Measurements from ENCODE around the gene SIGLEC14. TPM values are rescaled to one million over a fixed set of nuclear protein-coding genes. Genes with fewer than 3 reads are reported as not detected.

The SIGLEC14 gene
- total RNA-seq, 1 experiment from 2014 or later, result not detected

DNA sequence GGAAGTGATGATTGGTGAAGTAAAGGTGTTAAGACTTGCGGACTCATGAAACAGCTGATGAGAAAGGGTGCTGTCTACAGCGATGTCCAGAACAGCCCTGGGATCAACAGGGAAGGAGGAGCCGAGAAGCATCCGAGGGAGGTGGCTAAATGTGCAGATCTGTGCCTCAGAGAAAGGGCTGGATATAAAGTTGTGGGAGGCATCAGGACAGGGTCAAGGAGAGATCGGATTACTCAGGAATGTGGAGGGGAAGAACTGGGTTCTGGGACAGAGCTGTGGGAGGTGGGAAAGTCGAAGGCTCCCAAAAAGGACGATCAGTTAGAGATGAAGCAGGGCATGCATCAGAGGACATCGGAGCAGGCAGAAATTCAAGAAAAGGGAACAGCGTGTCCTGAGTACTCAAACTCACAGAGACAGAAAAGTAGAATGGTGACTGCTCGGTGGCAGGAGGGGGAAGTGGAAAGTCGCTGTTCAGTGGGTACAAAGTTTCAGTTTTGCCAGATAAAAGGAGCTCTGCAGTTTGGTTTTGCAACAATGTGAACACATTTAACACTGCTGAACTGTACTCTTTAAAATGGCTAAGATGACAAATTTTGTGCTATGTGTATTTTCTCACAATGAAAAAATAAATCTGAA, 1.9 kb downstream of the SIGLEC14 start:
- CTCF ChIA-PET, result no interaction called here
- H2AFZ ChIP-seq, result no peak overlapping the region
- no peak overlapping the region for H3K4me2 ChIP-seq
- H3K9me2 ChIP-seq (ENCODE audit: insufficient read depth), result no peaks in the 10 kb centered on the region
- DNase-seq, result no peak
- H4K20me1 ChIP-seq (ENCODE audit: insufficient read depth), result no peaks in the 10 kb centered on the region
- no peaks in the 10 kb centered on the region for H3F3A ChIP-seq (ENCODE audit: insufficient read depth, low read depth)
- peaks cover 28% of the 10 kb centered on the region for H3K27me3 ChIP-seq (ENCODE audit: insufficient read depth, low read depth)
- POLR2A ChIA-PET (ENCODE audit: unreplicated experiment), result no interaction called here
- no peak for TF ChIP-seq EZH2 (IDR thresholded peaks at IDR 0.05; ENCODE audit: low read depth)
- TF ChIP-seq, protein P1, sequence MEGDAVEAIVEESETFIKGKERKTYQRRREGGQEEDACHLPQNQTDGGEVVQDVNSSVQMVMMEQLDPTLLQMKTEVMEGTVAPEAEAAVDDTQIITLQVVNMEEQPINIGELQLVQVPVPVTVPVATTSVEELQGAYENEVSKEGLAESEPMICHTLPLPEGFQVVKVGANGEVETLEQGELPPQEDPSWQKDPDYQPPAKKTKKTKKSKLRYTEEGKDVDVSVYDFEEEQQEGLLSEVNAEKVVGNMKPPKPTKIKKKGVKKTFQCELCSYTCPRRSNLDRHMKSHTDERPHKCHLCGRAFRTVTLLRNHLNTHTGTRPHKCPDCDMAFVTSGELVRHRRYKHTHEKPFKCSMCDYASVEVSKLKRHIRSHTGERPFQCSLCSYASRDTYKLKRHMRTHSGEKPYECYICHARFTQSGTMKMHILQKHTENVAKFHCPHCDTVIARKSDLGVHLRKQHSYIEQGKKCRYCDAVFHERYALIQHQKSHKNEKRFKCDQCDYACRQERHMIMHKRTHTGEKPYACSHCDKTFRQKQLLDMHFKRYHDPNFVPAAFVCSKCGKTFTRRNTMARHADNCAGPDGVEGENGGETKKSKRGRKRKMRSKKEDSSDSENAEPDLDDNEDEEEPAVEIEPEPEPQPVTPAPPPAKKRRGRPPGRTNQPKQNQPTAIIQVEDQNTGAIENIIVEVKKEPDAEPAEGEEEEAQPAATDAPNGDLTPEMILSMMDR (conservative IDR thresholded peaks at IDR 0.05), result no peak
- no peaks in the 10 kb centered on the region for H3K4me1 ChIP-seq (replicated peaks; ENCODE audit: insufficient read depth)
- H3K4me3 ChIP-seq, result no peak overlapping the region
- H3K27ac ChIP-seq, result no peak overlapping the region
- BruUV-seq (replicated peaks), result no TSS peak
- no peaks in the 10 kb centered on the region for H3K36me3 ChIP-seq (ENCODE audit: low read depth)
- intact Hi-C loops (cut with micrococcal nuclease; ENCODE audit: unreplicated experiment), result no loop called here
- no peaks in the 10 kb centered on the region for H3K79me2 ChIP-seq (ENCODE audit: low read depth)
- no peaks in the 10 kb centered on the region for H3K9me3 ChIP-seq (ENCODE audit: insufficient read depth, low read depth)

DNA sequence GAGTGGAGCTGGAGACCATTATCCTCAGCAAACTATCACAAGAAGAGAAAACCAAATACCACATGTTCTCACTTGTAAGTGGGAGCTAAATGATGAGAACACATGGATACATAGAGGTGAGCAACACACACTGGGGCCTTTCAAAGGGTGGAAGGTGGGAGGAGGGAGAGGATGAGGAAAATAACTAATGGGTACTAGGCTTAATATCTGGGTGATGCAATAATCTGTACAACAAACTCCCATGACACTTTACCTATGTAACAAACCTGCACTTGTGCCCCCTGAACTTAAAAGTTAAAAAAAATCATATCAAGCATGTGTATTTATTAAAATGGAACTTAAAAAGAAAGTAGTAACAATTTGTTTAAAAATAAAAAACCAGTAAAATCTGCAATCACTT, 5.0 kb downstream of the SIGLEC14 start:
- Histone ChIP-seq H3K36me3 (ENCODE audit: low read depth) (no peaks in the 10 kb centered on the region), H3K4me1 (replicated peaks; ENCODE audit: insufficient read depth) (no peaks in the 10 kb centered on the region), H3K27ac (no peak overlapping the region), H4K20me1 (ENCODE audit: insufficient read depth) (no peaks in the 10 kb centered on the region), H3K4me2 (no peak overlapping the region), H3F3A (ENCODE audit: insufficient read depth, low read depth) (no peaks in the 10 kb centered on the region), H3K9me2 (ENCODE audit: insufficient read depth) (no peaks in the 10 kb centered on the region), H3K9me3 (ENCODE audit: insufficient read depth, low read depth) (no peaks in the 10 kb centered on the region), H3K27me3 (ENCODE audit: insufficient read depth, low read depth) (no peaks in the 10 kb centered on the region), H3K79me2 (ENCODE audit: low read depth) (no peaks in the 10 kb centered on the region), H2AFZ (no peak overlapping the region), H3K4me3 (no peak overlapping the region)
- intact Hi-C loops (cut with micrococcal nuclease; ENCODE audit: unreplicated experiment), result no loop called here
- no peak for DNase-seq
- BruUV-seq (replicated peaks), result no TSS peak
- ChIA-PET CTCF (no interaction called here), POLR2A (ENCODE audit: unreplicated experiment) (no interaction called here)
- TF ChIP-seq, protein P1 (conservative IDR thresholded peaks at IDR 0.05), result no peak
- TF ChIP-seq EZH2 (IDR thresholded peaks at IDR 0.05; ENCODE audit: low read depth), result no peak

DNA sequence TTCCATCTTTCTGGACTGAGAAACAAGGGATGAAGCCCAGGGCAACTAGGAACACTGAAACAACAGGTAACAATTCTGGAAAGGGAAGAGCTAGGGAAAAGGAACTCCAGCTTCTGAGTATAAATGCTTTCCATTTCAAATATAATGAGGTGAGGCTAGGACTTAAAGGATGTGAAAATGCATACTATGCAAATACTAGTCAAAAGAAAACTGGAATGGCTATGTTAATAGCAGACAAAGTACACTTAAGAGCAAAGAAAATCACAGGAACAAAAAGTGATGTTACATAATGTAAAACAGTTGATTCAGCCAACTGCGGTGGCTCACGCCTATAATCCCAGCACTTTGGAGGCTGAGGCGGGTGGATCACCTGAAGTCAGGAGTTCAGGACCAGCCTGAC, 6.2 kb downstream of the SIGLEC14 start:
- intact Hi-C loops (cut with micrococcal nuclease; ENCODE audit: unreplicated experiment), result no loop called here
- H3K27me3 ChIP-seq (ENCODE audit: insufficient read depth, low read depth), result no peaks in the 10 kb centered on the region
- POLR2A ChIA-PET (ENCODE audit: unreplicated experiment), result no interaction called here

More for the DNA sequence above, 6.2 kb downstream of the SIGLEC14 start:
- no TSS peak for BruUV-seq (replicated peaks)
- no peaks in the 10 kb centered on the region for H3K36me3 ChIP-seq (ENCODE audit: low read depth)
- no peak overlapping the region for H3K4me3 ChIP-seq
- no peak for TF ChIP-seq EZH2 (IDR thresholded peaks at IDR 0.05; ENCODE audit: low read depth)
- TF ChIP-seq, protein P1 (conservative IDR thresholded peaks at IDR 0.05), result no peak
- H3K9me2 ChIP-seq (ENCODE audit: insufficient read depth), result no peaks in the 10 kb centered on the region
- no peak overlapping the region for H3K4me2 ChIP-seq
- no peak overlapping the region for H2AFZ ChIP-seq
- H3K9me3 ChIP-seq (ENCODE audit: insufficient read depth, low read depth), result no peaks in the 10 kb centered on the region
- no peaks in the 10 kb centered on the region for H3K79me2 ChIP-seq (ENCODE audit: low read depth)
- no peaks in the 10 kb centered on the region for H3F3A ChIP-seq (ENCODE audit: insufficient read depth, low read depth)
- no peaks in the 10 kb centered on the region for H4K20me1 ChIP-seq (ENCODE audit: insufficient read depth)
- no peaks in the 10 kb centered on the region for H3K4me1 ChIP-seq (replicated peaks; ENCODE audit: insufficient read depth)
- DNase-seq, result no peak
- H3K27ac ChIP-seq, result no peak overlapping the region
- CTCF ChIA-PET, result no interaction called here

Measured in PC-9 (cell line).